Spleen (tissue), 7 donors: ENCODE results near the gene ARHGAP22.

Source experiments
- CTCF ChIP-seq, 11 experiments: fragments of 200-600 bp in 7 of 11; fragments of 450-650 bp in 4 of 11; sonication (generic) in 4 of 11; IDR thresholded peaks in 8 of 11; conservative IDR thresholded peaks in 3 of 11; 1 replicate in 7 of 11; 2 replicates in 4 of 11; pipeline versions ENCODE4 v1.4.0 to v1.8.0; 2016 to 2021; ENCODE audit warnings: antibody characterized with exemption in 11 of 11, inconsistent platforms in 4 of 11, mild to moderate bottlenecking in 1 of 11
- POLR2A ChIP-seq, 3 donors: fragments of 450-650 bp; IDR thresholded peaks; one replicate each; pipeline ENCODE4 v1.5.1; 2017; ENCODE audit warnings: antibody characterized with exemption in 3 of 3, mild to moderate bottlenecking in 1 of 3
- POLR2AphosphoS5 ChIP-seq, 3 donors: sonication (generic); formaldehyde crosslinking; IDR thresholded peaks; one replicate each; pipeline ENCODE4 v1.5.1; 2017; ENCODE audit warnings: antibody characterized with exemption in 3 of 3
- donor health status: DM: no; HTN: no; CAD: no; lungs with moderate emphysema.
- donor health status: DM: no; HTN: no; CAD: no.
- donor health status: DM: no; HTN: no; CAD: no.

GRCh38 chr10:48400129-48400849, 204.6 kb downstream of the ARHGAP22 start:
- TF ChIP-seq POLR2A (IDR thresholded peaks at IDR 0.05), result no peak
- no peak for TF ChIP-seq CTCF (IDR thresholded peaks at IDR 0.05 in 8 of 11, conservative IDR thresholded peaks at IDR 0.05 in 3 of 11)
- TF ChIP-seq POLR2AphosphoS5 (IDR thresholded peaks at IDR 0.05), result no peak
